ENCODE results near the gene RNF145. TPM values are rescaled to one million over a fixed set of nuclear protein-coding genes. Genes with fewer than 3 reads are reported as not detected.

The RNF145 gene
- total and polyA plus RNA-seq, 10 of the 15 experiments (the other 5 are each of a cell fraction or from before 2014, with no cell fraction given), result 9.7 to 58.1 (median 38.2) TPM

DNA sequence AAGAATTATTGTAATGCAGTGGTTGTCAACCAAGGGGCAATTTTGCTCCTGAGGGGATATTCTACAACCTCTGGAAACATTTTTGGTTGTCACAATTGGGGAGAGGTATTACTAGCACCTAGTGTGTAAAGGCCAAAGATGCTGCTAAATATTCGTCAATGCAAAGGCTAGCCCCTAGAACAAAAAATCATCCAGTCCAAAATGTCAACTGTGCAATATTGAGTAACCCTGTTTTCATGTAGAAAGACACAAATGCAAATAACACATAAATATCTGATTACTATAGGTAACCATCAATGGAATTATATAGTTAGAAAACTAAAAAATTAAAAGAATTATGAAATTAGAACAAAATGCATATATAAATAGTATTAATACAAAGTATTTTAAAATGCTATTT is 26.1 kb downstream of the RNF145 start:
- H3K9ac ChIP-seq (ENCODE audit: control insufficient read depth, insufficient read depth, low read length), result no peak overlapping the region
- peaks cover 46% of the 10 kb centered on the region for H3K79me2 ChIP-seq (ENCODE audit: control insufficient read depth, insufficient read depth, low read length)
- in situ Hi-C loops (cut with MboI) (no loop called here), intact Hi-C loops (cut with micrococcal nuclease; ENCODE audit: unreplicated experiment) (loop anchor here (5.0 kb wide), 1 partner anchor 274 kb away; no protein-coding TSS in a partner anchor)
- TF ChIP-seq RFX5 (IDR thresholded peaks at IDR 0.05; ENCODE audit: low read depth, low read length) (no peak), ZNF207 (IDR thresholded peaks at IDR 0.05; ENCODE audit: borderline replicate concordance) (no peak), RUNX3 (IDR thresholded peaks at IDR 0.05; ENCODE audit: low read length) (no peak), RAD51 (IDR thresholded peaks at IDR 0.05) (no peak), HDGF (IDR thresholded peaks at IDR 0.05) (no peak), BMI1 (IDR thresholded peaks at IDR 0.05; ENCODE audit: borderline replicate concordance) (no peak), CBX3 (IDR thresholded peaks at IDR 0.05; ENCODE audit: borderline replicate concordance, low read depth) (no peak), POU2F2 (IDR thresholded peaks at IDR 0.05; ENCODE audit: borderline replicate concordance, low read depth, low read length) (no peak), ESRRA (IDR thresholded peaks at IDR 0.05; ENCODE audit: low read length) (no peak), SREBF1 (IDR thresholded peaks at IDR 0.05; ENCODE audit: low read length) (no peak), FOS (IDR thresholded peaks at IDR 0.05; ENCODE audit: borderline replicate concordance, extremely low read depth, insufficient read length) (no peak), CHD1 (IDR thresholded peaks at IDR 0.05; ENCODE audit: low read depth, low read length) (no peak)
- TF ChIP-seq, protein P1, sequence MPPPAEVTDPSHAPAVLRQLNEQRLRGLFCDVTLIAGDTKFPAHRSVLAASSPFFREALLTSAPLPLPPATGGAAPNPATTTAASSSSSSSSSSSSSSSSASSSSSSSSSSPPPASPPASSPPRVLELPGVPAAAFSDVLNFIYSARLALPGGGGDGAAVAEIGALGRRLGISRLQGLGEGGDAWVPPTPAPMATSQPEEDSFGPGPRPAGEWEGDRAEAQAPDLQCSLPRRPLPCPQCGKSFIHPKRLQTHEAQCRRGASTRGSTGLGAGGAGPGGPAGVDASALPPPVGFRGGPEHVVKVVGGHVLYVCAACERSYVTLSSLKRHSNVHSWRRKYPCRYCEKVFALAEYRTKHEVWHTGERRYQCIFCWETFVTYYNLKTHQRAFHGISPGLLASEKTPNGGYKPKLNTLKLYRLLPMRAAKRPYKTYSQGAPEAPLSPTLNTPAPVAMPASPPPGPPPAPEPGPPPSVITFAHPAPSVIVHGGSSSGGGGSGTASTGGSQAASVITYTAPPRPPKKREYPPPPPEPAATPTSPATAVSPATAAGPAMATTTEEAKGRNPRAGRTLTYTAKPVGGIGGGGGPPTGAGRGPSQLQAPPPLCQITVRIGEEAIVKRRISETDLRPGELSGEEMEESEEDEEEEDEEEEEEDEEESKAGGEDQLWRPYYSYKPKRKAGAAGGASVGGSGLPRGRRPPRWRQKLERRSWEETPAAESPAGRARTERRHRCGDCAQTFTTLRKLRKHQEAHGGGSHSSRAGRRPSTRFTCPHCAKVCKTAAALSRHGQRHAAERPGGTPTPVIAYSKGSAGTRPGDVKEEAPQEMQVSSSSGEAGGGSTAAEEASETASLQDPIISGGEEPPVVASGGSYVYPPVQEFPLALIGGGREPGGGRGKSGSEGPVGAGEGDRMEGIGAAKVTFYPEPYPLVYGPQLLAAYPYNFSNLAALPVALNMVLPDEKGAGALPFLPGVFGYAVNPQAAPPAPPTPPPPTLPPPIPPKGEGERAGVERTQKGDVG (CRISPR knock-in tag; IDR thresholded peaks at IDR 0.05), result no peak
- no peak overlapping the region for H2AFZ ChIP-seq (ENCODE audit: control insufficient read depth, low read depth, low read length)
- no peaks in the 10 kb centered on the region for H3K9me3 ChIP-seq (replicated peaks; ENCODE audit: control insufficient read depth, insufficient read depth, low read length)
- no peak overlapping the region for H3K4me2 ChIP-seq (ENCODE audit: control insufficient read depth, insufficient read depth)
- 0% methylated on average over 1 of the region's 1 CpG for WGBS (ENCODE audit: insufficient coverage, insufficient replicate concordance, low lambda C conversion rate, missing lambda C conversion rate)
- ATAC-seq (no peak), DNase-seq (ENCODE audit: low read depth, low spot score) (no peak), FAIRE-seq (no peak)
- ChIA-PET POLR2A (no interaction called here), SMC1A (ENCODE audit: uncharacterized antibody, unreplicated experiment) (interaction anchor here (1.1 kb wide), 1 partner anchor 28 kb away, joined by 4 read pairs; no protein-coding TSS in a partner anchor), CTCF (interaction anchor here (1.2 kb wide), 1 partner anchor 25 kb away, joined by 7 read pairs; no protein-coding TSS in a partner anchor), RAD21 (ENCODE audit: unreplicated experiment) (no interaction called here)
- no peaks in the 10 kb centered on the region for H3K27me3 ChIP-seq (replicated peaks in 1 of 2; ENCODE audit: control insufficient read depth in 2 of 2, insufficient read depth in 2 of 2, low read length in 1 of 2)
- peaks cover 12% of the 10 kb centered on the region for H3K4me1 ChIP-seq (ENCODE audit: control insufficient read depth, insufficient read depth, low read length)
- no TSS peak for BruUV-seq (replicated peaks)
- H3K4me3 ChIP-seq, result no peak overlapping the region
- no peak overlapping the region; the same call in 1 of the 2 replicates for H3K27ac ChIP-seq (ENCODE audit: control insufficient read depth, insufficient read depth)
- H3K36me3 ChIP-seq (ENCODE audit: control insufficient read depth in 2 of 2, insufficient read depth in 2 of 2, low read length in 1 of 2), result peaks cover 1 to 12% of the 10 kb centered on the region in 2 experiments
- no peaks in the 10 kb centered on the region for H4K20me1 ChIP-seq (ENCODE audit: control insufficient read depth, insufficient read depth)
